GM18502 (cell line): ENCODE measurements around the gene ELL2.

Experiments used
- ATAC-seq: cut with Tn5 transposase; IDR thresholded peaks from one replicate; pipeline ENCODE4 v1.9.1; 2021; ENCODE audit warnings: mild to moderate bottlenecking; ENCODE audit not compliant: unreplicated experiment, poor library complexity

ELL2 gene

DNA sequence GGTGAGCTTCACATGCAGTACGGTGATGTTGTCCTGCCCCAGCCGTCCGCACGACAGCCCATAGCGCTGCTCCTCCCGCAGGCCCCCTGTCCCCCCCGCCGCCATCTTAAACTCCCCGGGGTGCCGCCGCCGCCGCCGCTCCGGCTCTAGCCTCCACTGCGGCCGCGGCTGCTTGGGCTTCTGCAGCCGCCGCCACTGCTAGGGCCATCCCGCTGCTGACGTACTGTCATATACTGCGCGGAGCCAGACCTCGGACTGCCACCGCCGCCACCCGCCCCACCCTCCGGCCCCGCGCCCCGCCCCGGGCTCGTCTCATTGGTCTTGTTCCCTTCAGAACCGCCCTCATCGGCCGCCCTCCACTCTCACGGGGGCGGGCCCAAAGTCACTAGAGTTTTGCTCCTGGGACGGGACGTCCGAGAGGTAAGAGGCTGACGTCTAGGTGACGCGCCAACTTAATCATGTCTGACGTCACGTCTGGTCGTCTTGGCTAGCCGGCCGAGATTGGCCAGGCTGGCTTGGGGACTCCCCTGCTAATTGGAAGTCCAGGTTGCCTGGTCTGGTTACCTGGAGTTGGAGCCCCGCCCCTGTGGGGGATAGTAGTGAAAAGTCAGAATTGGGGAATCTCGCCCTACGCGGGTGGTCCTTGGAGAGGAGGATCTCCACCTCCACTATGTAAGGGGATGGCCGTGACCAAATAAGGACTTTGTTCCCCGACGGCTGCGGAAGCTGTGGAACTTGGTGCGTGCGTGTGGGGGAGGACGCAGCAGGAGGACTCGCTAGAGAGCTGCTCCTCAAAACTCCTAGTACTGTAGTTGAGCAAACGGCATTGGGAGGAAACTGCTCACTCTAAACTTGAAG, at the start of gene ELL2:
Gene ELL2, minus strand, starts transcription at position 235 of the 858 bp plus-strand sequence. Its CDS starts 130 bp downstream, at position 105.
- peak; percentile 90 for ATAC-seq

DNA sequence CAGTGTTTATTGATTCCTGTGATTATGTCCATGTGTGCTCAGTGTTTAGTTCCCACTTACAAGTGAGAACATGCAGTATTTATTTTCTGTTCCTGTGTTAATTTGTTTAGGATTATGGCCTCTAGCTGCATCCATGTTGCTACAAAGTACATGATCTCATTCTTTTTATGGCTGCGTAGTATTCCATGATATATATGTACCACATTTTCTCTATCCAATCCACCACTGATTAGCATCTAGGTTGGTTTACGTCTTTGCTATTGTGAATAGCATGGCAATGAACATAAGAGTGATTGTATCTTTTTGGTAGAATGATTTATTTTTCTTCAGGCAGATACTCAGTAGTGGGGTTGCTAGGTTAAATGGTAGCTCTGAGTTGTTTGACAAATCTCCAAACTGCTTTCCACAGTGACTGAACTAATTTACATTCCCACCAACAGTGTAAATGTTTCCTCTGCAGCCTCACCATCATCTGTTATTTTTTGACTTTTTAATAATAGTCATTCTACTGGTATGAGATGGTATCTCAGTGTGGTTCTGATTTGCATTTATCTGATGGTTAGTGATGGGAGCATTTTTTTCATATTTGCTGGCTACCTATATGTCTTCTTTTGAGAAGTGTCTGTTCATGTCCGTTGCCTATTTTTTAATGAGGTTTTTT, 47.5 kb upstream of the ELL2 start:
- ATAC-seq, result no peak

DNA sequence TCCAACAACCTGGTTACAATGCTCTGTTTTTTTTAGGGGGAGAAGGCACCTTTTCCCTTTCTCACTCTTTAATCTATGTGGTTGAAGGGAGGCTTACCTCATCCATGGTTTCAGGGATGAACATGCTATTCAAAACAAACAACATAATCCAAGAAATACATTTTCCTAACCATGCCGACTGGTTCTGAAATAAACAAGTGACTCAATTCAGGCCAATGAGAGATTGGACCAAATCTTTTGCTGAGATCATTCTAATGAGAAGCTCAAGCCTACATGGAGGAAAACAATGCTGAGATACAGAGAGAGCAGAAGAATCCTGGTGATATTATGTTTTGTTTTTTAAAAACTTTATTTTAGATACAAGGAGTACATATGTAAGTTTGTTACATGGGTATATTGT, 46.8 kb upstream of the ELL2 start:
- no peak for ATAC-seq

DNA sequence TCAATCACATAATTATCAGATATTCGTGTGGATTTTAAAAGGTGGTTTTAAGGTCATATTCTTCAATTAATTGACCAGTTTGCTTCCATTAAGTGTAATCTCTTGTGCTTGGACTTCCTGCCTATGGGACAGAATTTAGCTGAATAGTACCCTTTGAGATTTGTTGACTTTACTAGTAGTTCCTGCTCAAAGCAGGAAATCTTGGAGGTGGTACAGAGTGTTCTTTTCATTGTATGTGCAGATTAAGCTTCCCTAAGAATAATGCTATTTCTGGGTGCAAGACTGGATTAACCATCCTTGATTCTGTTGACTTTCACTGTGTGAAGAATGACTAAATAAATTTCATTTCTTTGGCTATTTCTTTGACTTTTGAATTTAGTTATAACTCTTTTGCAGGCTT, 45.4 kb upstream of the ELL2 start:
- ATAC-seq, result no peak

DNA sequence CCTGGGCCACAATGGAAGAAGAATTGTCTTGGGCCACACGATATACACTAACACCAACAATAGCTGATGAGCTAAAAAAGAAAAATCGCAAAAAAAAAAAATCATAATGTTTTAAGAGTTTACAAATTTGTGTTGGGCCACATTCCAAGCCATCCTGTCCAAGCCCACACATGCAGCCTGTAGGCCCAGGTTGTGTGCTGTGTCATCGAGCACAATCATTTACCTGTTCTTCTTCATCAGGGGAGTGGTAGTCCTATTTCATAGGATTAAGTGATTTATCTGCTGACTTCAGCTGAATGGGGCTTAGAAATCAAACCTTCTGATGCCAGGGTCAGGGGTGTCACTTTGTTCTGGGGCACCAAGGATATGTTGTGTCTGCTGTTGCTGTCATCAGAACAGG, 44.6 kb upstream of the ELL2 start:
- ATAC-seq, result no peak

DNA sequence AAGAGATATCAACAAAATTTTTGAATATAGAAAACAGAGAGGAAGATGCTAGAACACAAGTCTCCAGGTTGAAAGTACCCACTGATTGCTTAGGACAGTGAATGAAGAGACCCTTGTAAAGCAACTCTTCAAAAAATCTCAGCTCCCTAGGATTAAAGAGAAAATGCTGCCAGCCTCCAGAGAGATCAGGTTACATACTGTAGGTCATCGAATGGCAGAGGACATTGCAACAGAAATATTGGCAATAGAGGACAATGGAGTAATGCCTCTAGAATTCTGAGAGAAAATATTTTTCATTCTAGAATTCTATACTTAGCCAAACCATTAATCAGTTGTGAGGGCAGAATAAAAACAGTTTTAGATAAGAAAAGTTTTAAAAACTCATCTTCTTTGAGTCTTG, 43.1 kb upstream of the ELL2 start:
- no peak for ATAC-seq

DNA sequence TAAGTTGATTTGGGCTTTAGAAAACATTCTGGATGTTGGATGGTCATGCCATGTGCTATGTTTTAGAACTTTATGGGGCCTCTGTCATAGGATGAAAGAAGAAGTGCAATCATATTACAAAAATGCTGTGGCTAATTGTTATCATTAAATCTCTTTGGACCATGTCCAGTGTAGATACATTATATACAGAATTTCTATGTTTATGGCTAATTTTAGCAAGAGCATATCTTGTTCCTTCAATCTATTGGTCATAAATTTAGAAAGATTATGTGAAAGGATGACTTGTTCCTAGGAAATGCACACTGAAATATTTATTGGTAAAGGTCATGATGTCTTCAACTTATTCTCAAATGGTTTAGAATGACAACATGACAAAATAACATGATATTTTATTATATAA, 42.4 kb upstream of the ELL2 start:
- ATAC-seq, result no peak

DNA sequence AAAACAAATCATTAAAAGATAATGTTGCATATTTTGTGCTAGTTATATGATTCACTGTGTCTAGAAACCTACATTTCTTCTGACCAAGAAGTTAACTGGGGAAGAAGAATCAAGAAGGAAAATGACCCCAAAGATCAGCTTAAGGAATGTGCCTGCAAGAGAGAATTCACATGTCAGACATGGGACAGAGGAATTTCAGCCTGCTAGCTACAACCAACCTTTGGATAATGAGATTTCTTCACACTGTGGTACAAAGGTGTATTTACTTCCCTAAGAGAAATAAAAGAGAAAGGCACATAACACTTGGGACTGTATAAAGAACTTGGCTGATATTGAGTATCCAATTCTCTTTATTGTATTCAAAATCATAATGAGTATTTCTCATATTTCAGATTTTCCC, 39.6 kb upstream of the ELL2 start:
- ATAC-seq, result no peak

DNA sequence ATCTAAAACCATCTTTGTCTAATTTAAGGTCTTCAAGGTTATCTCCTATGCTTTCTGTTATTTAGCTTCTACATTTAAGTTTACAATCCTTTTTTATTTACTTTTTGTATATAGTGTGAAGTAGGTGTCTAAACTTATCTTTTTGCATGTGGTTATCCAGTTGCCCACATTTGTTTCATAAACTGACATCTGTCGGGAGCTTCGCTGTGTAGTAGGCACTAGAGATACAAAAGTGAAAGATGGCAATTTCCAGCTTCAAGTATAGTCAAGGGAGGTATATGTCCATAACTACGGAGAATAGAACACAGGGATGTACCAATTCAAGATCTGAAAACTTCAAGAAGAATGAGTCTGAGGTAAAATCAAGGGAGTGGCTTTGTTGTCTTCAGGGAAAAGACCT, 38.7 kb upstream of the ELL2 start:
- no peak for ATAC-seq

DNA sequence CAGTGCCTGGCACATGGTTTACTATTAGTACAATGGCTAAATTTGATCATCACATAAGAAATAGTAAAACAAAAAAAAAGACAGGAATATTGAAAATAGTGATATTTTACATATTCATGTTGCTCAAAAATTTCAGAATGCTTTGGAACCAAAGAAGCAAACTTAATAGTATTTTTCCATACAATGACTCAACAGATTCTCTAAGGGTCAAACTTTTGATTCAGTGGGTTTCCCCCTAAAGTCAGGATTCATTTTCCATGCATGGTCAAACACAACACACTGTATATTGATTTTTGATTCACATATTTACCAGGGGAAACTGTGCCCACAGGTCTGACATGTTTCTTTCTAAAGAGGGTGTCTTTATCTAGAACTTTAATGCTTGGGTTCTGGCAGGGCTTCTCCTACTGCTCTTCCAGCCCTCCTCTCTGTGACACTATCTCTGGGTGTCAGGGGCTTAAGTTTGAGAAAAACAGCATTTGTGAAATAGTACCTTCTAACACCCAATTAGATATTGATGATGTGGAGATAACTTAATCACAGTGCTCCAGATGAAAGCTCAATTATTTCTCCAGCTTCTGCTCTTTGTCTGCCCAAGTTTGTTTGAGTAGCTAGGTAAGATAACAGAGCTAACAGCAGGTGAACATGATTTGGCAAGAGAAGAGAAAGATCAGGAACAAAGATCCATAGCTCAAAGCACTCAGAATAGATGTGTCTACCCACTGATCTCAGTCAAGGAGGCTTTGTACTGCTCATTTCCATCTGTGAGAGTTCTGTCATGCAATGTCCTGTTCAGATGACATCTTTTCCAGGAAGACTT, 35.5 kb upstream of the ELL2 start:
- ATAC-seq, result no peak

DNA sequence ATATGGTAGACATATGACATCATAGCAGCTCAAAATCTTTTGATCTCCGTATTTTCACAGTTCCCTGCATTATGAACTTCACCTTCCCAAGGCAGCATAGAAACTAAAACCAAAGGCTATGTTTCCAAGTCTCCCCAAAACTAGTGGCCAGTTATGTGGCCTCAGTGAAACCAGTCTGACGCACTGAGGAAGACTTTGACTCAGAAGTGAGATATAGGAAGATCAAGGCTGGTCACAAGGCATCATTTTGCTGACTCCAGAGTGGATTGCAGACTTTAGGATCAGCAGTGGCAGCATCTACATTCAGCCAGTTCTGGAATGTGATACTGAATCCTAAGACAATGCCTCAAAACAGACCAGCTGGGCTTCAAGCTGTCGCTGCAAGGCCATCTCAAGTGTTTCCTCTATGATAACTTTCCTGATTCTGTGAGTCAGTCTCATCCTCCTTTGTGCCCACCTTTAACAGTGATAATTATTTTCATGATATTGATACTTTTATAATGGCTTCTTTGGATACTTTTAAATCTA, 34.4 kb upstream of the ELL2 start:
- no peak for ATAC-seq

DNA sequence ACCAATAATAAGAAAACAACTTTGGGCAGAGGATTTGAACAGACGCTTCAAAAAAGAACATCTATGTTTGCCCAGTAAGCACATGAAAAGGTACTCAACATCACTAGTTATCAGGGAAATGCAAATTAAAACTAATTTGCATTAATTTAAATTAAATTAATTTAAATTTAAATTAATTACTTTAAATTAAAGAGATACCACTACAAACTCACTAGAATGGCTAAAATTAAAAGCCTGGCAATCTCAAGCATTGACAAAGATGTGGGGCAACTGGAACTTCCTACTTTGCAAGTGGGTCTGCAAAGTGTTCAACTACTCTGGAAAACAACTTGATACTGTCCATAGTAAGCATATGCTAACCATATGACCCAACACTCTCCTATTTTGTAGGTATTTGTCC, 32.1 kb upstream of the ELL2 start:
- ATAC-seq, result no peak

DNA sequence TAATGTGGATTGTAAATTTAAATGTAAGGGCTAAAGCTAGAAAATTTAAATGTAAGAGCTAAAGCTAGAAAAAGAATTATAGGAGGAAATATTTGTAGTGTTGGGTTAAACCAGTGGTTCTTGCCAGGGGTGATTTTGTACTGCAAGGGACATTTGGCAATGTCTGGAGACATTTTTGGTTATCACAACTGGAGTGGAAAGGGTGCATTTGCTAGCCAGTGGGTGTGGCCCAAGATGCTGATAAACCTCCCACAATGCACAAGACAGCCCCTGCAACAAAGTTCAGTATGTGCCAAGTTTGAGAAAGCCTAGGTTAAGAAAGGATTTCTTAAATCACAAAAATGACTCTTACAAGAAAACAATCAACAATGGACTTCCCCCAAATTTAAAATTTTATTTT, 31.6 kb upstream of the ELL2 start:
- ATAC-seq, result no peak

DNA sequence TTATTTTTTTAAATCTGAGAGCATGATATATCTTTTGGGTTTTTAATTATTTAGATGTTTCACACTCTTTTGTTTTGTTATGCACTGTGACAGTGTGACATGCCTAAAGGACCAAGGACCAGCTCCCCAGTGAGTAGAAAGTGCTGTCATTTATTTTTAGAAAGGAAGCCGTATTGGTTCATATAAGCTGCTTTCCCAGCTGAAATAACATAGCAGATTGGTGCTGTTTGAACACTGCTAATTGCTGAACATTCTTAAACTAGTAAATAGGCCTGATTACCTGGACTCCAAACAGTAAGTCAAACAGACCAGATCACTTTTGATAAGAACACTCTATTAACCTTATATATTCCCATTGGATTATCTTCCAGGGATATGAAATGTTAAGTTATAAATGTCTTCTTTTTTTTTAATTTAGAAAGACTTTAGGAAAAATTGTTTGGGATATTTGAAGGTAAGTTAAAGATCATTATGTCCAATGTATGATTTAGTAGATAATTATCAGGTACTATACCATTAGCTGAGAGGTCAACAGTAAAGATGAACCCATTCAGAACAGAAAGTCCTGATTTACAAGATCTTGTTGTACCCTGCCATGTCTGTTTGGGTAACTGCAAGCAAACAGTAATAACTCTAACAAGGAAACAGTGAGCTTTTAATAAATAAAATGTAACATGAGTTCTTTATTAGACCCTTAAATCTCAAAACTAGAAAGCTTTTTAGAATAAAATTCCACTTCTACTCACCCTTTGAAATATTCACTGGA, 27.8 kb upstream of the ELL2 start:
- ATAC-seq, result no peak

DNA sequence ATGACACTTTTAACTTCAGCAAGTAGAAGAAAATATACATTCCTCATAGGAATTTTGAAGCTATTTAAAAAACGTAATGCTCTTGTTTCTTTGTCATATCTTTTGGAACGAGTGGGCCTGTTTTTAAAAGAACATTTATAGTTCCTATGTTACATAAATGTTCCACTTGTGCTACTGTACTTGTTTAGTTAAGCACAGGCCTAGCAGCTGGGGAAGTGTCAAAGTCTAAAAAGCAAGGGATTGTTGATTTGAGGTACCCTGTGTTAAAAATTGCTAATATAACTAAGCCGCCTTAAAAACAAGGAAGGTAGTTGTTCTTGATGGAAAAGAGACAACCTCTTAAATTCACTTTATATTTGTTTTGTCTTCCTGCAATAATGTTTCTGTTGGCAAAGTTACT, 27.2 kb upstream of the ELL2 start:
- ATAC-seq, result no peak

DNA sequence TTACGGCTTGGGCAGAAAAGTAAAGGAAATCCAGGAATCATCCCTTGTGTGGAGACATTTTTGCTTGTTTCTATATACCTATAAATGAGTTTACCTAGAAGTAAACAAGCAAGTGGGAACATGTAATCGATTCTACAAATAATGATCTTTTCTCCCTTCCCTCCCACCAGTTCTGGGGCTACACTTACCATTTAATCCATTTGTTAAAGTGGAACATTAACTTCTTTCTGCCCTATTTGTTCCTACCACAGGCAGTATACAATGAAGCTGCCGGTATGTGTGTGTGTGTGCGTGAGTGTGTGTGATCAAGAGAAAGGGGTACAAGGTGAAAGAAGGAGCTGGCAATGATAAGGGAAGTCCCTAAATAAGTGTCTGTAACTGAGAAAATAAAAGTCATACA, 26.4 kb upstream of the ELL2 start:
- ATAC-seq, result no peak

DNA sequence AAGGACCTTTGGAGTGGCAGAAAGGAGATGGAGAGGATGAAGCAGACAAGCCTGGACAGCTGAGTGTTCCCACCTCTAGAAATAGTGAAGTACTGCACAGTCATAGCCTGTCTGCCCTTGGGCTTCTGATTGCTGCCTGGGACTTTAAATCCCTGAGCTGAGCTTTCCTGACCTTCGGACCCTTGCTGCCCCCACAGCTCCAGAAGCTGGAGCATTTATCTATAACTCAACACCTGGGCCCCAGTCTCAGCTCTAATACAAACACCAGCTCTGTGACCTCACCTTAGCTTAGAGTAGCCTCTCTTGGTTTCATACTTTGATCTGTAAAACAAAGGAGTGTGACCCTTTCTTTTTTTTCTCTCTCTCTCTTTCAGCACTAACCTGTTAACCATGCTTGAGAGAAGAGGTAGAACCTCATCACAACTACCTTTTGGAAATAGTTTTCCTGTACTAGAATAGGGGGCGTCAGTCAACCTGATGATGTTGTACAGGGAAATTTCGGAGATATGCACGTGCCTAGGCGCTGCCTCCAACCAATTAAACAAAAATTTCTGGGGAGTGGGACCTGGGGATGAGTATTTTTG, 25.4 kb upstream of the ELL2 start:
- ATAC-seq, result no peak

DNA sequence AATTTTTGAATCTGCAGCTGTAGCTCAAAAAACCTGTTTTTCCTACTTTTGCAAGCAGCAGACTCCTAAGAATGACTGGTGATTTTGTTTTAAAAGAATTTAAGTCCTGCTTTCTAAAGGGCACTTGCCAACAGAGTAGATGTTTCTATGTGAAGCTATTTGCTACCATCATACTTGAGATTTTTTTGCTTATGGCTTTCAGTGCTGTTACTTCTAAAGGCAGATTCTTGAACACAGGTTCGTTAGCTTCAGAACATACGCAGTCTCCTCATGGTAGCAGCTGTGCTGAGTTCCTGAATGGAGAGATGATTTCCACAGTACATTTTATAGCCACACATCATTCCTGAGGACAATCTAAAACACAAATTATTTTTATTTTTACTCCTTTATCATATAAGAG, 24.4 kb upstream of the ELL2 start:
- no peak for ATAC-seq

DNA sequence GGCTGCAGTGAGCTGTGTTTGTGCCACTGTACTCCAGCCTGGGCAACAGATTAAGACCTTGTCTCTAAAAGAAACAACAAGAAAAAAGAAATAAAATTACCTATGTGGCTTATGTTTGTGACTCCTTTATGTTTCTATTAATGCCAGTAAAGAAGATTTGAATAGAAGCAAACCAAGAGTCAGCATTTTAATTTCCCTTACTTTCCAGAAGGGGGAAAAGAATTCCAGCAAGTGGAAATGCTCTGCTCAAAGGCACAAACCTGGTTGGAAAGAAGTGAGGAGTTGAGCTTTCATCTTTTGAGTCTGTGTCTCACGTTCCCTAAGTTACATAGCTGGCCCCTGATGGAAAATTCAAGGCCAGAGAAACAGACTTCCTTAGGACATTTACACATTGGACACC, 23.6 kb upstream of the ELL2 start:
- no peak for ATAC-seq
